Measurements from ENCODE around the gene POMT1. TPM values are rescaled to one million over a fixed set of nuclear protein-coding genes. Genes with fewer than 3 reads are reported as not detected.
A peak's percentile ranks its signal among the peaks of the same experiment; 100 is the strongest.

Gene POMT1
- total and polyA plus RNA-seq, 4 experiments from 2014 or later: 15.6 to 58.5 (median 34.7) TPM

DNA sequence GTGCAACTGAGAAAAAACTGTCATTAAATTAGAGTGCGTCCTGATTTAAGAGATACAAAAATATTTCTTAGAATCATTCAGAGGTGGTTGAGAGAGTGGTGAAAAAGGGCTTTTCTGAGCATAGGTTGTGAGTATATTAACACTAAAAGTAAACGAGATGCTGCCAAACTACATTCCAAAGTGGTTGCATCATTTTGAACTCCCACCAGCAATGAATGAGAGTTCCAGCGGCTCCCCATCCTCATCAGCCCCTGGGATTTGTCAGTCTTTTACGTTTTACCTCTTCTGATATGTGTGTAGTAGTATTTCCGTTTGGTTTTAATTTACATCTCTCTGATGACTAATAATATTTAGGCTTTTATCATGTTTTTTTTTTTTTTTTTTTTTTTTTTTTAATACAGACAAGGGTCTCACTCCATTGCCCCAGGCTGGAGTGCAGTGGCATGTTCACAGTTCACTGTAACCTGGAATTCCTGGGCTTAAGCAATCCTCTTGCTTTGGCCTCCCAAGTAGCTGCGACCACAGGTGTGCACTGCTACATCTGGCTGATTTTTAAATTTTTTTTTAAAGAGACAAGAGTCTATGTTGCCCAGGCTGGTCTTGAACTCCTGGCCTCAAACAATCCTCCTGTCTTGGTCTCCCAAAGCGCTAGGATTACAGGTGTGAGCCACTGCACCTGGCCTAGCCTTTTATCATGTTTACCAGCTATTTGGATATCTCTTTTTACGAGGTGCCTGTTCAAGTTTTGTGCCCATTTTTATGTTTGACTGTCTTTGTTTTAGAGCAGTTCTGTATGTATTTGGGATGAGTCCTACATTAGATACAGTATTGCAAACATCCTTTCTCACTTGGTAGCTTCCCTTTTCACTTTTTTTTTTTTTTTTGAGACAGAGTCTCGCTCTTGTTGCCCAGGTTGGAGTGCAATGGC lies 59.6 kb downstream of the POMT1 start:
- peaks cover 0 to 10% (median 5%) of the 10 kb centered on the region in 4 donors for H3K4me1 Mint-ChIP-seq
- Histone ChIP-seq H3K27me3 (ENCODE audit: insufficient read depth, low read length) (no peaks in the 10 kb centered on the region), H3K4me1 (ENCODE audit: insufficient read depth, low read length) (peaks cover 5% of the 10 kb centered on the region), H3K27ac (ENCODE audit: low read depth, low read length) (no peak overlapping the region), H3K36me3 (ENCODE audit: insufficient read depth, low read length) (no peaks in the 10 kb centered on the region), H3K4me3 (ENCODE audit: low read length in 2 of 2) (no peak overlapping the region), H3K9me3 (ENCODE audit: control insufficient read depth in 1 of 2, low read length in 2 of 2) (no peaks in the 10 kb centered on the region)
- H3K27me3 Mint-ChIP-seq: no peaks in the 10 kb centered on the region
- CTCF ChIA-PET (ENCODE audit: partially characterized antibody): interaction anchor here (1.1 to 1.7 kb wide), 2 partner anchors 10 to 213 kb away, joined by 3 to 7 read pairs; no protein-coding TSS in a partner anchor
- peak overlapping the region in 1 of 7 donors; percentile 41 for H3K27ac Mint-ChIP-seq
- no peaks in the 10 kb centered on the region for H3K36me3 Mint-ChIP-seq
- H3K9me3 Mint-ChIP-seq: peaks cover 0 to 12% (median 5%) of the 10 kb centered on the region in 8 donors
- POLR2A ChIA-PET (ENCODE audit: partially characterized antibody): interaction anchor here (1.4 kb wide), 1 partner anchor 8 kb away, joined by 3 read pairs; no protein-coding TSS in a partner anchor
- no peak overlapping the region for H3K4me3 Mint-ChIP-seq
- no peak for DNase-seq
- intact Hi-C loops (cut with micrococcal nuclease): no loop called here

DNA sequence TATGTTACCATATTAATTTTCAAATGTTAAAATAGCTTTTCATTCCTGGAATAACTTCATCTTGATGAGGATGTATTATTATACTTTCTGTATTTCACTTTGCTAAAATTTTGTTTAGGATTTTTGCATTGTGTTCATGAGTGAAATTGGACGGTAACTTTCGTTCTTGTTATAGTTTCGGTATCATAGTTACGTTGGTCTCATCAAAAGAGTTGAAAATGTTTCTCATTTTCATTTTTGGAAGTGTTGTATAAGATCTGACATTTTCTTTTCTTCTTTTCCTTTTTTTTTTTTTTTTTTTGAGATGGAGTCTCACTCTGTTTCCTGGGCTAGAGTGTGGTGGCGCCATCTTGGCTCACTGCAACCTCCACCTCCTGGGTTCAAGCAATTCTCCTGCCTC lies 62.7 kb downstream of the POMT1 start:
- peaks cover 5% of the 10 kb centered on the region for H3K4me1 ChIP-seq (ENCODE audit: insufficient read depth, low read length)
- Mint-ChIP-seq H3K9me3 (peaks cover 0 to 12% (median 6%) of the 10 kb centered on the region in 8 donors), H3K27ac (peak overlapping the region in 1 of 7 donors; percentile 88), H3K4me1 (peaks cover 0 to 10% (median 6%) of the 10 kb centered on the region in 4 donors), H3K27me3 (no peaks in the 10 kb centered on the region), H3K4me3 (peak overlapping the region in 3 of 8 donors; percentile 4 to 22 (median 10)), H3K36me3 (peaks cover 13 to 15% of the 10 kb centered on the region in 2 donors)
- intact Hi-C loops (cut with micrococcal nuclease): no loop called here
- ChIA-PET CTCF (ENCODE audit: partially characterized antibody) (no interaction called here), POLR2A (ENCODE audit: partially characterized antibody) (interaction anchor here (1.2 kb wide), 1 partner anchor 29 kb away, joined by 3 read pairs; no protein-coding TSS in a partner anchor)
- no peak for DNase-seq
- H3K4me3 ChIP-seq (ENCODE audit: low read length in 2 of 2): no peak overlapping the region
- H3K27me3 ChIP-seq (ENCODE audit: insufficient read depth, low read length): no peaks in the 10 kb centered on the region
- H3K27ac ChIP-seq (ENCODE audit: low read depth, low read length): no peak overlapping the region
- no peaks in the 10 kb centered on the region for H3K36me3 ChIP-seq (ENCODE audit: insufficient read depth, low read length)
- H3K9me3 ChIP-seq (ENCODE audit: control insufficient read depth in 1 of 2, low read length in 2 of 2): no peaks in the 10 kb centered on the region

DNA sequence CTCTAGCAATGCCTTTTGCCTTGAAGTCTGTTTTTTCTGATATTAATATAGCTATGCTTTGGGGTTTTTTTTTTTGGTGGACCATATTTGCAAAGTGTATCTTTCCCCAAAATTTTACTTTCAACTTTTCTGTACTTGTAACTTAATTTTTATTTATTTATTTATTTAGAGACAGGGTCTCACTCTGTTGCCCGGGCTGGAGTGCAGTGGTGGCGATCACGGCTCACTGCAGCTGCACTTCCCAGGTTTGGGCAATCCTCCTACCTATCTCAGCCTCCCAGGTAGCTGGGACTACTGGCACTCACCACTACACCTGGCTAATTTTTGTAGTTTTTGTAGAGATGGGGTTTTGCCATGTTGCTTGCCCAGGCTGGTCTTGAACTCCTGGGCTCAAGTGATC lies 63.4 kb downstream of the POMT1 start:
- Histone ChIP-seq H3K27me3 (ENCODE audit: insufficient read depth, low read length) (no peaks in the 10 kb centered on the region), H3K9me3 (ENCODE audit: control insufficient read depth in 1 of 2, low read length in 2 of 2) (no peaks in the 10 kb centered on the region), H3K4me1 (ENCODE audit: insufficient read depth, low read length) (peaks cover 5% of the 10 kb centered on the region), H3K4me3 (ENCODE audit: low read length in 2 of 2) (no peak overlapping the region), H3K36me3 (ENCODE audit: insufficient read depth, low read length) (no peaks in the 10 kb centered on the region), H3K27ac (ENCODE audit: low read depth, low read length) (no peak overlapping the region)
- Mint-ChIP-seq H3K27ac (peak overlapping the region in 2 of 7 donors; percentile 79 to 88), H3K4me1 (peaks cover 0 to 12% (median 6%) of the 10 kb centered on the region in 4 donors), H3K27me3 (no peaks in the 10 kb centered on the region), H3K36me3 (peaks cover 13 to 16% of the 10 kb centered on the region in 2 donors), H3K9me3 (peaks cover 0 to 12% (median 6%) of the 10 kb centered on the region in 8 donors), H3K4me3 (no peak overlapping the region)
- intact Hi-C loops (cut with micrococcal nuclease): no loop called here
- ChIA-PET CTCF (ENCODE audit: partially characterized antibody) (no interaction called here), POLR2A (ENCODE audit: partially characterized antibody) (interaction anchor here (1.0 to 1.2 kb wide), 2 partner anchors 30 to 37 kb away, joined by 3 read pairs; no protein-coding TSS in a partner anchor)
- no peak for DNase-seq

DNA sequence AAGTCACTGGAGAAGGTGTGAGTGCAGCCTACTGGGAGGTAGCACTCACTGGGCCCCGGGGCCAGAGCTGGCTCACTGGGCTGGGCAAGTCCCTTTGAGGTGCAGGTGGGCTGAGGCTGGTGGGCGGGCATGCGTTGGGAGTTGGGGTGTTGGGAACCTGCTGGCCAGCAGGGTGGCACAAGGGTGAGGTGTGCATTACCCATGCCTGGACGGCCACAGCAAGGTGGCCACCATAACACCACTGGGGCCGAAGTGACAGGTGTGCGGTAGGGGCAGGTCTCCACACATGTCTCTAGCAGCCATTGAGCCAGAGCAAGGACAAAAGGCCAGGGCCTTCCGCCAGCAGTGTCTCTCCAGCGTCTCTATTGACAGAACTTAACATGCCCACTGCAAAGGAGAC lies 65.2 kb downstream of the POMT1 start:
- H3K27ac Mint-ChIP-seq: peak overlapping the region in 1 of 7 donors; percentile 60
- no peak for DNase-seq
- H3K27me3 ChIP-seq (ENCODE audit: insufficient read depth, low read length): no peaks in the 10 kb centered on the region

More for the DNA sequence above, 65.2 kb downstream of the POMT1 start:
- no peak overlapping the region for H3K27ac ChIP-seq (ENCODE audit: low read depth, low read length)
- H3K9me3 Mint-ChIP-seq: peaks cover 0 to 4% (median 1%) of the 10 kb centered on the region in 8 donors
- H3K36me3 Mint-ChIP-seq: peaks cover 23 to 27% of the 10 kb centered on the region in 2 donors
- H3K36me3 ChIP-seq (ENCODE audit: insufficient read depth, low read length): no peaks in the 10 kb centered on the region
- POLR2A ChIA-PET (ENCODE audit: partially characterized antibody): no interaction called here
- no peak overlapping the region for H3K4me3 ChIP-seq (ENCODE audit: low read length in 2 of 2)
- CTCF ChIA-PET (ENCODE audit: partially characterized antibody): no interaction called here
- no peaks in the 10 kb centered on the region for H3K9me3 ChIP-seq (ENCODE audit: control insufficient read depth in 1 of 2, low read length in 2 of 2)
- no peak overlapping the region for H3K4me3 Mint-ChIP-seq
- no peaks in the 10 kb centered on the region for H3K27me3 Mint-ChIP-seq
- peaks cover 5% of the 10 kb centered on the region for H3K4me1 ChIP-seq (ENCODE audit: insufficient read depth, low read length)
- H3K4me1 Mint-ChIP-seq: peaks cover 0 to 14% (median 6%) of the 10 kb centered on the region in 4 donors
- intact Hi-C loops (cut with micrococcal nuclease): no loop called here

Other genes starting within 250 kb of the POMT1 start
- gene FAM78A, start 226.4 kb upstream of the POMT1 start, total RNA-seq: 10 to 100 TPM; 93.5 TPM
- 10 to 100 TPM in 1 of 2 donors, 1 to 10 TPM in 1; 5.5 to 29.2 TPM for gene FAM78A, start 226.4 kb upstream of the POMT1 start, polyA plus RNA-seq
- gene PLPP7, start 213.2 kb upstream of the POMT1 start, total RNA-seq: not detected
- gene PLPP7, start 213.2 kb upstream of the POMT1 start, polyA plus RNA-seq: not detected
- 100 to 1,000 TPM; 335 to 343 TPM for gene PRRC2B, start 108.8 kb upstream of the POMT1 start, total RNA-seq
- 10 to 100 TPM in 1 of 2 donors, 1 to 10 TPM in 1; 2.7 to 46.9 TPM for gene PRRC2B, start 108.8 kb upstream of the POMT1 start, polyA plus RNA-seq
- 10 to 100 TPM; 36.1 to 39.7 TPM for gene UCK1, start 28.3 kb downstream of the POMT1 start, total RNA-seq
- gene UCK1, start 28.3 kb downstream of the POMT1 start, polyA plus RNA-seq: 10 to 100 TPM; 25.8 to 26.8 TPM
- not detected for gene PRRT1B, start 42.6 kb downstream of the POMT1 start, total RNA-seq
- gene PRRT1B, start 42.6 kb downstream of the POMT1 start, polyA plus RNA-seq: not detected
- 100 to 1,000 TPM; 129 to 149 TPM for gene RAPGEF1, start 237.2 kb downstream of the POMT1 start, total RNA-seq
- 10 to 100 TPM in 1 of 2 donors, 1 to 10 TPM in 1; 1.5 to 23.0 TPM for gene RAPGEF1, start 237.2 kb downstream of the POMT1 start, polyA plus RNA-seq